HG03095 (cell line): ENCODE data around the gene FAM163B.

Experiments used
- ATAC-seq: cut with Tn5 transposase; IDR thresholded peaks from one replicate; pipeline ENCODE4 v1.9.1; 2021; ENCODE audit warnings: moderate library complexity; ENCODE audit not compliant: unreplicated experiment

Gene FAM163B

DNA sequence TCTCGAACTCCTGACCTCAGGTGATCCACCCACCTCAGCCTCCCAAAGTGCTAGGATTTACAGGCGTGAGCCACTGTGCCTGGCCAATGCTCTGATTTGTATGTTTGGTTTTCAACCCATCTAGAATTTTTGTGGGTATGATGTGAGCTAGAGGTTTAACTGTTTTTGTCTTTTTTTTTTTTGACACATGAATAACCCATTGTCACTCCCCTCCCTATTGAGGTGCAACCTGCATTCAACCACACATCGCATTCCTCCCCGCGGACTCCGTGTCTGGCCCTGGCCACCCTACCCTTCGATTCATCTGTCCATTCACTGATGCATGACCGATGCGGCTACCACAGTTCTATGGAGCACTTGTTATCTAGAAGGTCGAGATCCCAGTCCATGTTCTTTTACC, 9.5 kb upstream of the FAM163B start:
- ATAC-seq: no peak

GRCh38 chr9:133616643-133617405, 7.6 kb upstream of the FAM163B start:
- no peak for ATAC-seq

DNA sequence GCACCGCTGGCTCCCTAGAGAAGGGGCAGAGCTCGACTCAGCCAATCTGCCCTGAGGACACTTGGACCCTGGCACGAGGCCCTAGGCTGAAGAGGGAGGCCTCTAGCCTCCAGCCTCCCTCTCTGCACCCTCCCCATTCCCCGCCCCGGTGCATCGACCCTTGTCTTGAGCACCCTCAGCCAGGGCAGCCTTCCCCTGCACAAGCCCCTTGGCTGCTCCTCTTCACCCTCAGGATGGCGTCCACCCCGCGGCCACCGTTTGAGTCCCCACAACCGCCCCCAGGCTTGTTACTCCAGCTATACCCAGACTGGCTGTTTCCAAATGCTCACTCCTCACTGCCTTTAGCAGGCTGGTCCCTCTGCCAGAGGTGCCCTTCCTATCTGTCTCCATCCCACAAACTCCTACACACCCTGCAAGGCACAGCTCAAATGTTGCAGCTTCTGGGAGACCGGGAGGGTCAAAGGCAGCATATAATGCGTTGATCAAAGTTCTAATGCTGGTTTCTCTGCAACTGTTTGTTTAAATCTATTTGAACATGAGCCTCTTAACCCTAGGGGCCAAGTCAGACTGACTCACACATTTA, 6.5 kb upstream of the FAM163B start:
- no peak for ATAC-seq

- ATAC-seq: no peak
Observed at GRCh38 chr9:133615186-133615585, 6.0 kb upstream of the FAM163B start.

DNA sequence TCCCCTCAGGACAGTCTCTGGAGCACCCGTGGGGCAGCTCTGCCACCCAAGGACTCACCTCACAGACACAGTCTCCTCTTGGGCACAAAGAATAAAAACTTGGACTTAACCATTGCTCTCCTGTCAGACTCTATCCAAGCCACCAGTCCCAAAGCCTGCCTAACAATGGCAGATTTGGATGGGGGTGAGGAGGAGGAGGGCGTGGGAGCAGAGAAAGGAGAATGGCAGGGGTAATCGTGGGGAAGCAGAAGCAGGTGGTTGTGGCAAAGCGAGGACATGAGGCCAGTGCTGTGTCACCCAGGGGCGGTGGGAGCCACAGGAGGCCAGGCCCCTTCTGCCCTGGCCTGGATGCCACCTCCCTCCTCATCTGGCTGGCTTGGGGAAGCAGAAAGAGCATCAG, 5.5 kb upstream of the FAM163B start:
- ATAC-seq: no peak

DNA sequence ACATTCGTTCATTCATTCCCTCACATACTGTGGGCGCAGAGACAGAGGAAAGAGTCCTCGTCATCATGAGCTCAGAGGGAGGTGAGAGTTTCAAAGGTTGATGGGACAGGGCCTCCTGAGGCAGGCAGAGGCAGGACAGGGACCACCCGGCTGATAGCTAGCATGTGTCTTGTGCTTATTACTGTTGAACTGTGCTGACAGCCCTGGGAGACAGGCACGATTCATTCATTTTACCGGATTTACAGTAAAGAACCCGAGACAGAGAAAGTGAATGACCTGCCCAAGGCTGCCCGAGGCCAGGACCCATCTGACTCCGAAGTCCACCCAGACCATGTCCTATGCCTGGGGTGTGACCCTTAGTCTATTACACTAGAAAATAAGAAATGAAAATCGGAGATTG, 4.9 kb upstream of the FAM163B start:
- no peak for ATAC-seq

- ATAC-seq: no peak
Observed at GRCh38 chr9:133613432-133613831, 4.2 kb upstream of the FAM163B start.

DNA sequence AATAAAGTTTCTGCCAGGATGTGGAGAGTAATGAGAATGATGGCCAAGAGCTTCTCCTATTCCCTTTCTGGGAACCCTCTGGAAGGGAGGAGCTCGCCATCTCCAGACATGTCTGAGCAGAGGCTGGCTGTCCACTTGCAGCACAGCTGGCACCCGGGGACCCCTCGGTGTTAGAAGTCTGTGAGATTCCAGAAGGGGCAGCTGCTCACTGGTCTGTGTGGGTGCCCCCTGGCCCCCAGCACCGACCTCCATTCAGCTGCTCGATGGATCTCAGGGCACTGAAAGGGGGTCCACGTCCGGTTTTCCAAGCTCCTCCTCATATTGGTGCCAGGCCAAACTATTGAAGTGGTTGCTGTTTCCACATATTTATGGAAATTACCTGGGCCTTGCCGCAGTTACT, 3.6 kb upstream of the FAM163B start:
- ATAC-seq: no peak

DNA sequence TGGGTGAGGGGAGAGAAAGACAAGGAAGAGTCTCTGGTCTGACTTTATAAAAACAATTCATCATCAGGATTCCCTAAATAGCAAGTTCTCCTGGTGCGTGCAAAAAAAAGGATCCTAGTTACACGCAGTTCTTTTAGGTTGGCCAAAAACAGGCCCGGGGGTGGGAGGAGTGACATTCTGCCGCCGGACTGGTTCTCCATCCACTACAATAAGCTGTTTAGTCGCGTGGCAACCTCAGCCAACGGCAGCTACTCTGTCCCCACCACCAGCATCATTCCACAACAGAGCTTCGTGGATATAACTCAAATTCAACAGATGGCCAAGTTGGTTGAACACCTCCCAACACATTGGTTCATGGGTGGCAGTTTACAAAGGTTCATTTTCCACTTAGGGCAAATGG, 2.9 kb upstream of the FAM163B start:
- ATAC-seq: no peak

- no peak for ATAC-seq
Observed at GRCh38 chr9:133610845-133611244, 1.7 kb upstream of the FAM163B start.

DNA sequence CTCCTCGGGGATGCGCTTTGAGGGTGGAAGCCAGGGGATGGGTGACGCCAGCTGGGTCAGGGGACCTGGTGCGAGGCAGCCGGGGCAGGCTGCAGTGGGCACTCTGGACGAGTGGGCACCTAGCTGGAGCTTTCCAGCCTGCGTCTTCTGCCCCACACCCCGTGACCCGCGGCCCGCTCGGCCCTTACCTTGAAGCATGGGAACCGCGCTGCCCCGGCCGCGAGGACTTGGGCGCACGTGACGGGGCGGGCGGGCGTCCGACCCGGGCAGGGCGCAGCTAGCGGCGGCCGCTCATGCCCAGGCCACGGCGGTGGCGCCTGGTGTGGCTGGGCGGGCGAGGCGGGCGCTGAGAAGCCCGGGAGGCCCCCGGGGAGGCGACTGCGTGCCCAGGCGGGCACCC, 300 bp downstream of the FAM163B start:
- ATAC-seq: no peak

GRCh38 chr9:133608382-133608781, 807 bp downstream of the FAM163B start:
- no peak for ATAC-seq

DNA sequence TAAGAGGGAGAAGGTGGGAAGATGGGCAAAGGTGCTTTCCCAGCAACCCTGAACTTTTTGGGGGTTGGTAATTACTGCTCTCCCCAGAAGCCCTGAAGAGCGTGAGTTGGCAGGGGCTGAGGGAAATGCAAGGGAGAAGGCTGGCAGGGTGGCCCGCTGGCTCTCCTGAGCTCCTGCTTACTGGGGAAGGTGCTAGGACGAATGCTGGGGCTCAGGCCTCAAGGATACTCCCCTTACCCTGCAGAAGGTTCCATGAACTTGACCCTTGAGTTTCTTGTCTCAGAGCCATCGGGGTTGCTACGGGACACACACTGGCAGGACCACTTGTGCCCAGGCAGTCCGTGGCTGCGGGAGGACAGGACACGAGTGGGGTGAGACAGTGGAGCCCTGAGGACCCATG, 1.2 kb downstream of the FAM163B start:
- no peak for ATAC-seq

DNA sequence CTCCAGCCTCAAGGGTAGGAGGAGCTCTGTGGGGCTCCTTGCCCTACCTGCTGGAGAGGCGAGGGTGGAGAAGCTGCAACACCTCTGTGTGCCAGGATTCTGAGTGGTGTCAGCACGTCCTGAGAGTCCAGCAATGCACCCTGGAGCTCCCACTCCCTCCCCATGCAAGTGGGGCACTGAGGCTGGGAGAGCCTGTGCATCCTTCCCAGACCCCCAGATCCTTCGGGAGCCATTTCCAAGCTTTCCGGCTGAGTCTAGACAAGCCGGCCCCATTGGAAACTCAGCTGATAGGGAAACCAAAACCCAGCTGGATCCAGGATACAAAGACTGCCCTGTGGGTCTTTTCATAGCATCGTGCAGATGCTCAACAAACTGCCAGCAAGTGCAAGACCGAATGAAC, 1.8 kb downstream of the FAM163B start:
- no peak for ATAC-seq

DNA sequence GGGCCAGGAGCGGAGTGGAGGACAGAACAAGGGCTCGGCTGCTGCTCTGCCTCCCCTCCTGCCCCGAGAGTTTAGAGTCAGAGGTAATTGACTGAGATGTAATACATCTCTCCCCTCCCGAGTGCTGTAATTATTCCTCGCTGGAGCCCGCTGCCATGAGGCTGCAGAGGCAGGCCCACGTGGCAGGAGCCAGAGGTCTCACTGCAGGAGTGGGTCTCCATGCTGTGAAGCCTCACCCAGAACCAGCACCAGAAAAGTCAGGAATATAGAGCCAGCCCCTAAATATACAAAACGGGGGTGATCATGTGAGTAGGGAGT, 2.5 kb downstream of the FAM163B start:
- ATAC-seq: no peak

DNA sequence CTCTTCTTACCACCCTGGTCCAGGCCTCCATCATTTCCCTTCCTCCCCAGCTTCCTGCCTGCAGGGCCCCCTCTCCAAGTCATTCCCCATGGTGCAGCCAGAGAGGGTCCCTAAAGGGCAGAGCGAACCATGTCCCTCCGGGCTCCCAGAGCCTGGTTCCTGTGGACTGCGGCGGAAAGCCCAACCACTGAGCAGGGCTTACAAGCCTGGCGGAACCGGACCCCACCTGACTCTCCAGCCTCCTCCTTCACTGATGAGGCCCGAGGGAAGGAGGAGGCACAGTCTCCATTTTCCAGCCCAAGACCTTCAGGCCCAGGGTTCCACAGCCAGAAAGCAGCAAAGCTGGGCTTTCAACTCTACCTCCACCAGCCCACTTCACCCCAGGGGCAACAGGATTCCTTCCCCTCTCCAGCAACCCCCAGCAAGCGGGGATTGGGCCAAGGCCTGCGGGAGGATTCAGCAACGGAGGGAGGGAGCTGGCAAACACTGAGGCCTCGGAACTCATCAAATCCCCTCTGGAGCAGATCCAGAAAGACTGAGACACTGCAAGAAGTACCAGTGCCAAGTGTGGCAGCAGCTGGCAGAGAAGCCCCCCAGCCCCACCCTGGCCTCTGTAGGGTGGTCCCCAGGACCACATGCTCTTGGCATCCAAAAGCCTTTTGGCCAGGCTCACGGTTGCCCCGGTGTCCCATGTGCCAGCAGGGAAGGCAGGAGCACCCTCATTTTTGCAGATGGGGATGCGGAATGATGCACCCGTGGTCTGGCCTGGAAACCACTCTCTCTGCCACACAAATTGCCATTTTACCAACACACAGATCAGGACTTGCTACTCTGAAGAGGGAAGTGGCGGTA, 3.1 kb downstream of the FAM163B start:
- ATAC-seq: no peak

DNA sequence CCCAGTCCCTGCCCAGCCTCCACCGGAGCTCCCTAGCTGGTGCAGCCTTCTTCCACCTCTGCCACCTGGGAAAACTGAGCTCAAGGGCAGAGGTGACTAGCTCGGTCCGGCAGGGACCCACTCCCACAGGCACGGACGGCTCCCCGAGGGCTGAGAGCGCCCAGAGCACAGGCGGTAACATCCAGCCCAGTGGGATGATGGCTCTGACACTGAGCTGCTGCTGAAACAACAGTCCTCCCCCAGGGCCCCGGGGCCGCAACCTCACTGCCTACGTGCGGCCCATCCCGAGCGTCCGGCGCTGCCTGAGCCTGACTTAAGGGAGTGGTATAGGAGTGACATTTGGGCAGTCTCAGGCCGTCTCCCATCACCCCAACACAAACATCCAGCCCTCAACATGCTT, 3.7 kb downstream of the FAM163B start:
- ATAC-seq: no peak

DNA sequence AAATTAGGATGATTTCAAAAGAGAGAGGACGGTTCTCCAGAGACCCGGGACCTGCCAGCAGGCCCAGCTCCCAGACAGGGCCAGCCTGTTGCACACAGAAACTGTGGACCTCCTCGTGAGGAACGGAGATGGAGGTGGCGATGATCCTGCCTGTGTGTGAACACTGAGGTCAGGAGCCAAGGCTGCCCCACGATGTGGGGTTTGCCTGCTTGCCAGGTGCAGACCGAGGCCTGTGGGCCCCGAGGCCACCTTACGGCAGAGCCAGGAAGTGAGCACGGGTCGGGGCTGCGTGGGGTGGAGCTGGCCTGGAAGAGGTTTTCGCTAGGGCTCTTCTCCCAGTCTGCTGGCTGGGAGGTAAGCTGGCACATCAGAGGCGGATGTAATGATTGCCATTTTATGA, 4.3 kb downstream of the FAM163B start:
- ATAC-seq: no peak

DNA sequence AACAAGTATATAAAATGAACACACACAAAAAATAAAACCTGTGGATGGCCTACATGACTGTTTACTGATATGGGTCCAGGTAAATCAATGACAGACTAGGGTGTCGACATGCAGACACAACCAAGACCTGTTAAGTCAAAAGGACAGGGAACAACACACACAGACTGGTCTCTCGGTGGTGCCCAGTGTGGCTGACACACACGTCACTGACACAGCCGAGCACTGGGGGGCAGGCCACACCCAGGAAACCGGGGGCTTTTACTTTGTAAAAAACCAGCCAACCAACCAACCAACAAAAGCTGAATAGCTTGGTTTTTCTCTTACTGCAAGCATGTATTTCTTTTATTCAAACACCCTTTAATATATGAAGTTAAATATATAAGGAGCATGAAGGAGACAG, 5.0 kb downstream of the FAM163B start:
- no peak for ATAC-seq

- no peak for ATAC-seq
Observed at GRCh38 chr9:133603135-133603927, 5.9 kb downstream of the FAM163B start.

GRCh38 chr9:133602277-133602676, 6.9 kb downstream of the FAM163B start:
- ATAC-seq: no peak
